HEK293T (cell line): Measurements from ENCODE around the gene GNLY.

Experiments
- BHLHE40 ChIP-seq: fragments of 450-650 bp; IDR thresholded peaks from 2 replicates; pipeline ENCODE4 v1.6.1; 2016; ENCODE audit warnings: mild to moderate bottlenecking, moderate library complexity, borderline replicate concordance
- CTBP1 ChIP-seq: fragments of 450-650 bp; IDR thresholded peaks from 2 replicates; pipeline ENCODE4 v1.6.1; 2016; ENCODE audit warnings: borderline replicate concordance
- FOXA1 ChIP-seq: fragments of 450-650 bp; IDR thresholded peaks from 2 replicates; pipeline ENCODE4 v1.6.1; 2016; ENCODE audit warnings: mild to moderate bottlenecking
- FOXK2 ChIP-seq: fragments of 450-650 bp; IDR thresholded peaks from 2 replicates; pipeline ENCODE4 v1.6.1; 2016; ENCODE audit warnings: mild to moderate bottlenecking
- FOXM1 ChIP-seq: fragments of 450-650 bp; IDR thresholded peaks from 2 replicates; pipeline ENCODE4 v1.6.1; 2017; ENCODE audit warnings: mild to moderate bottlenecking, borderline replicate concordance
- HDGF ChIP-seq: fragments of 450-650 bp; IDR thresholded peaks from 2 replicates; pipeline ENCODE4 v1.6.1; 2017; ENCODE audit warnings: antibody characterized with exemption, borderline replicate concordance
- L3MBTL2 ChIP-seq: fragments of 450-650 bp; conservative IDR thresholded peaks from 2 replicates; pipeline ENCODE4 v1.6.1; 2016; ENCODE audit warnings: mild to moderate bottlenecking
- LEF1 ChIP-seq: fragments of 450-650 bp; IDR thresholded peaks from 2 replicates; pipeline ENCODE4 v1.6.1; 2017; ENCODE audit warnings: mild to moderate bottlenecking, borderline replicate concordance
- NFRKB ChIP-seq: fragments of 450-650 bp; IDR thresholded peaks from 2 replicates; pipeline ENCODE4 v1.6.1; 2016; ENCODE audit warnings: mild to moderate bottlenecking, moderate library complexity
- PKNOX1 ChIP-seq: fragments of 450-650 bp; IDR thresholded peaks from 2 replicates; pipeline ENCODE4 v1.6.1; 2016
- SP1 ChIP-seq: fragments of 450-650 bp; IDR thresholded peaks from 2 replicates; pipeline ENCODE4 v1.6.1; 2017
- SUZ12 ChIP-seq: fragments of 450-650 bp; IDR thresholded peaks from 2 replicates; pipeline ENCODE4 v1.6.1; 2016; ENCODE audit warnings: mild to moderate bottlenecking
- TARDBP ChIP-seq: fragments of 450-650 bp; IDR thresholded peaks from 2 replicates; pipeline ENCODE4 v1.6.1; 2016
- ZNF384 ChIP-seq: fragments of 450-650 bp; IDR thresholded peaks from 2 replicates; pipeline ENCODE4 v1.6.1; 2016

GRCh38 chr2:85672456-85672855, 21.7 kb upstream of the GNLY start:
- TF ChIP-seq LEF1 (no peak), ZNF384 (no peak), FOXK2 (no peak), TARDBP (no peak), FOXM1 (no peak), PKNOX1 (no peak), SP1 (no peak), HDGF (no peak), FOXA1 (no peak), SUZ12 (no peak), NFRKB (no peak), L3MBTL2 (no peak), BHLHE40 (no peak), CTBP1 (no peak)
